HK-2 (cell line): ENCODE results near the gene IPO11.
"Not testable (repeated sequence)": the region's sequence is repeated elsewhere in the genome, so short reads cannot be mapped to it uniquely, and the experiment has no call there.

Experiments used
- DNase-seq: peaks from one replicate; pipeline ENCODE4 v3.0.0-alpha.2; 2018; ENCODE audit not compliant: unreplicated experiment

The IPO11 gene

DNA sequence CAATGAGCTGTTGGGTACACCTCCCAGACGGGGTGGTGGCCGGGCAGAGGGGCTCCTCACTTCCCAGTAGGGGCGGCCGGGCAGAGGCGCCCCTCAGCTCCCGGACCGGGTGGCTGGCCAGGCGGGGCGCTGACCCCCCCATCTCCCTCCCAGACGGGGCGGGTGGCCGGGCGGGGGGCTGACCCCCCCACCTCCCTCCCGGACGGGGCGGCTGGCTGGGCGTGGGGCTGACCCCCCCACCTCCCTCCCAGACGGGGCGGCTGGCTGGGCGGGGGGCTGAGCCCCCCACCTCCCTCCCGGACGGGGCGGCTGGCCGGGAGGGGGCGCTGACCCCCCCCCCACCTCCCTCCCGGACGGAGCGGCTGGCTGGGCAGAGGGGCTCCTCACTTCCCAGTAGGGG, 100.5 kb downstream of the IPO11 start:
- not testable (repeated sequence) for DNase-seq

- DNase-seq: no peak
These were observed 102.1 kb downstream of the IPO11 start for GRCh38 chr5:62514510-62515119.

GRCh38 chr5:62520812-62521211, 108.2 kb downstream of the IPO11 start:
- DNase-seq: not testable (repeated sequence)

DNA sequence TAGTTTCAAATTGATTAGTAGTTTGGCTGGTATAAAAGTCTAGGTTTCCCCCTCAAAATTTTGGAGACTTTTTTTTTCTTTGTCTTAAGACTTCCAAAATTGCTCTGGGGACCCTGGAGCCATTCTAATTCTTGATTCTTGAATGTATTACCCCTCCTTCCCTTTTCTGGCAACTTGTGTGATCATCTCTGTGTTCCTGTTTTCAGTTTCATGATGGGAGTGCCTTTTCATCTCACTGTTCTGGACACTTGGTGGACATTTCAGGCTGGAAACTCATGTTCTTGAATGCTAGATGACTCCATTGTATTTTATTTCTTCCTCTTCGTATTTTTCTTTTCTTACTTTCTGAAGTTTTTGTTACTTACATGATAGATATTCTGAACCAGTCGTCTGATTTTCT, 108.8 kb downstream of the IPO11 start:
- DNase-seq: no peak

GRCh38 chr5:62522811-62523210, 110.2 kb downstream of the IPO11 start:
- no peak for DNase-seq

DNA sequence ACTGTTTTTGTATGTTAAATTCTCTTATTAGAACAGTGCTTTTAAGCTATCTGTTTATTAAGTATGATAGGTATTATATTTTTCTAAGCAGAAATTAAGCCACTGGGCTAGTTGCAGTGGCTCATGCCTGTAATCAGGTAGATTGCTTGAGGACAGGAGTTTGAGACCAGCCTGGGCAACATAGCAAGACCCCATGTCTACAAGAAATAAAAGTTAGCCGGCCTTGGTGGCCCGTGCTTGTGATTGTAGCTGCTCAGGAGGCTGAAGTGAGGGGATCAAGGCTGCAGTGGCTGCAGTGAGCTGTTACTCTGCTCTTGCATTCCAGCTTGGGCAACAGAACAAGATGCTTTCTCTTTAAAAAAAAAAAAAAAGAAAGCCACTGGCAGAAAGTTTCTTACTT, 121.0 kb downstream of the IPO11 start:
- no peak for DNase-seq

GRCh38 chr5:62534461-62535236, 122.1 kb downstream of the IPO11 start:
- DNase-seq: no peak

DNA sequence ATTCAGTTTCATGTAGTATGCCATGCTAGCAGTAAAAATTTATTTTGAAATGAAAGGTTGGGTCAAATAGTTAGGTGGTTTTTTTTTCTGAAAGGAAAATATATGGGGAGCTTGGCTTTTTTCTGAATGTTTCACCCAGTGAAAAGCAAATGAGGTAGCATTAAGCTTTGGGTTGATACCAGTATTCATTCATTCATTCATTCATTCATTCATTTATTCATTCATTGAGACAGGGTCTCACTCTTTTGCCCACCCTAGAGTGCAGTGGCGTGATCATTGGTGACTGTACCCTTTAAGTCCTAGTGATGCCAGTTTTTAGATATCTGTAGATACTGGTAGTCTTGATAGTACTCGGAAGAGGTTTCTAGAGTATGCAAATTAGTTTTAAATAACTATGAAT, 123.7 kb downstream of the IPO11 start:
- no peak for DNase-seq

DNA sequence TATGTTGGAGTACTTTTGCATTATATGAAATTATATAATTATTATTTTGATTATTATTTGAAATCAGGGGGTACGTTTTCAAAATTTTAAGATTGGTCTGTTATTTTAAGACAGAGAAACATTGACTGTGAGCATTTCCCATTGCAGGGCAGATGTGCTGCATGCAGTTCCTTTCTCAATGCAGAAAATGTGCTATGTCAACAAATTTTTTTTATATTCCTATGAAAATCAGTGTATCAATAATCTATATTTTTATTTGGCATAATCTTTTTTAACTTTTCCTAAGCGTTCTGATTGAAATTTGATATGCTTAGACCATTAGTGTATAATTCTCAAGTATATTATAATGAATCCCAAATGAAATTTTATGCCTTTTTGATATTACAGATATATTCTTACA, 124.2 kb downstream of the IPO11 start:
- DNase-seq: no peak

DNA sequence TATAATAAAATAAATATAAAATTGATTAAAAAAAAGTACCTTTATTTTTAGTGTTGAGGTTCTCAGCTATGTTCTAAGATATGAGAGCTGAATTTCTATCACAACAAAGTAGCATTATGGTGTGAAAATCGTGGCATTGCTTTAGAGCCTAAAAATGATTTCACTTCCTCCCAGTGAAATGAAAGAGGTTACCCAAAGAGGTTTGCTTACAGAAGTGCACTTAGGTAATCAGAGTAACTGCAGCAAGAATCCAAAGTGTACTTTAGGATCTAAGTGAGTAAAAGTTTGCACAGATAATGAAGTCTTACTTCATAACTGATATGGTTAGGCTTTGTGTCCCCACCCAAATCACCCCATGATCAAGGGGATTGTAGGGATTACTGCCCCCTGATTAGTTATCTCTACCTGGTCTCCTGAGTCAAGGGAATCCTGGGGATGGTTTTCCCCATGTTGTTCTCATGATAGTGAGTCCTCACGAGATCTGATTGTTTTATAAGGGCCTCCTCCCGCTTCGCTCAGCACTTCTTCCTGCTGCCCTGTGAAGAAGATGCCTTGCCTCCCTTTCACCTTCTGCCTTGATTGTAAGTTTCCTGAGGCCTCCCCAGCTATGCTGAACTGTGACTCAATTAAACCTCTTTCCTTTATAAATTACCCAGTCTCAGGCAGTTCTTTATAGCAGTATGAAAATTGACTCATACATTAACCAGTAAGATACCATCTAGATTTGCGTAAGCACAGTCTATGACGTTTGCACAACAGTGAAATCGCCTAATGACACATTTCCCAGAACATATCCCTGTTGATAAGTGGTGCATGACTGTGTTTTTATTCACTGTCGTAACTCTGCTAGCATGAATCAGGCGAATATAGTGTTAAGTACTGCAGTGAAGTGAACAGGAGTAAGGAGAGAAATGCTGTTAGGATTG, 125.7 kb downstream of the IPO11 start:
- DNase-seq: no peak

DNA sequence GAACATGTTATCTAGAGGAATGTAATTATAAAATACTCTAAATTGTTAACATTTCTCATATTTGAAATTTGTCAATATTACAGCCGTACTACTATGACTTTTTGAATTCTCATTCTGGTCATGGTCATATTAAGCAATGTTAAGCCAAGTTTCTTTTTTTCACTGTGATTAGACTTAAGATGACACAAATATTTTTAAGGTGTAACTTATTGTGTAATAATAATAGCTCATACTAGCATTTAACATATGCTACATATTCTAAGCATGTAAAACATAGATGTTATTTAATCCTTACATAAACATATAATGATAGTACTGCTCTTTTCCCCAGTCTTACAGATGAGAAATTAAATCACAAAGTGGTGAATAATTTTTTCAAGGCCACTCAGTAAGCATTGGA, 130.2 kb downstream of the IPO11 start:
- no peak for DNase-seq

DNA sequence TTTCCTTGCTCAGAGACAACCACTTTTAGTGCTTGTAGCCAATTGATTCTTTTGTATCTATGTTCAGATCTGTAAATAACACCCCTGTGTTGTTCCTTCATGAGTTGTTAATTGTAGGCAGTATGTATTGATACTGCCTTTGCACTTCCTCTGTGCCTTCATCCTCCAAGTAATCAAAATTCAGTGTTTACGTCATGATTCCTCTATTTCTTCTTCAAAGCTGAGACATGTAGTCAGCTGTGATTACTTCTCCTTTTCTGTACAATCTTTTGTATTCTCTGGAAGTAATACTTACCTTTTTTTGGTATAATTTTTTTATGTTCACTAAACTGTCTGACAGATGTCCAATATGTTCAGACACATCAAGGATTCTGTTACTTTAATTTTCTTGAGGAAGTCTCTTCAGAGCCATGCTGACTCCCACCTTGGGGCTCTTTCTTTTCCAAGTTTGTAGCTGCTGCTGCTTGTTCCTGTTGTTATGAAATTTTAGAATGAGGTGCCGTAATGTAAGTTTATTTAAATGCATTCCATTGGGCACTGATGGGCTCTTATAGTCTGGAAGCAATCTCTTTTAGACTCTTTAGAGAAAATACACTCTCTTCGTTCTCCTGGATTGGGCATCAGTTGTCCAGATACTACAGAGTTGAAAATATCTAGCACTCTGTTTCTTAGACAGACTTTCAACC, 135.5 kb downstream of the IPO11 start:
- DNase-seq: no peak

- no peak for DNase-seq
These were observed 137.5 kb downstream of the IPO11 start for GRCh38 chr5:62550103-62550502.

DNA sequence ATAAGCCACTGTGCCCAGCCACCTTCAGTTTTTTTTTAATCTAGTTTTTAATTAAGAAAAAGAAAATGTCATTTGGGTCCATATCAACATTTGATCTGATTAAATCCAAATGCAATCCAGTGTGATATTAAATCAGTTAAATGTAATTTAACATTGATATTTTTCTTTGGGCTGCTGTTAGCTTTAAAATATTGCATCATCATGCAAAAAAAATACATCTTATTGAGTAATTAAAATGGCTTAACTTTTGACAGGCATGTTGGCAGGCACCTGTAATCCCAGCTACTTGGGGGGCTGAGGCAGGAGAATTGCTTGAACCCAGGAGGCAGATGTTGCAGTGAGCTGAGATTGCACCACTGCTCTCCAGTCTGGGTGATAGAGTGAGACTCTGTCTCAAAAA, 143.4 kb downstream of the IPO11 start:
- no peak for DNase-seq

- DNase-seq: no peak
These were observed 146.4 kb downstream of the IPO11 start for GRCh38 chr5:62558941-62559340.

GRCh38 chr5:62560786-62561185, 148.2 kb downstream of the IPO11 start:
- DNase-seq: no peak

- no peak for DNase-seq
These were observed 149.3 kb downstream of the IPO11 start for GRCh38 chr5:62561896-62562295.

GRCh38 chr5:62562867-62563266, 150.3 kb downstream of the IPO11 start:
- DNase-seq: no peak

DNA sequence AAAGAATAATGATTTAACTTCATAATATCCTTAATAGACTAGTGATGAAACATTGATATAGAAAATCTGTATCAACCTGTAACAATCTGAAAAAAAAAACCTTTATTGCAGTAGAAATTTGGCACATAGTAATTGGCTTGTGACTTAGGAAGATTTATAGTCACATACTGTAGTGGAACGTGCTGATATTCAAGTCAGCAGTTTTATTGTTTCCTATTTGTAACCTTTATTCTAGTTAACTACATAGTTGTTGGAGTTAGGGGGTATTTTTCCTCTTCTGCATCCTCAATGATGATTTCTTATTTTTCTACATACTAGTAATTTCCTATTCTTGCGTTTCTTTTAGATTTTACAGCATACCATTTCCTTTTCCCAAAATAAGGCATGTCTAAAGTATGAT, 151.5 kb downstream of the IPO11 start:
- no peak for DNase-seq

- not testable (repeated sequence) for DNase-seq
These were observed 153.2 kb downstream of the IPO11 start for GRCh38 chr5:62565740-62566139.

GRCh38 chr5:62568143-62568542, 155.6 kb downstream of the IPO11 start:
- DNase-seq: no peak
